Stomach (tissue), 4 donors: ENCODE data around the gene F2RL2.

ENCODE experiments used
- EP300 ChIP-seq: sonication (generic); formaldehyde crosslinking; IDR thresholded peaks from one replicate; pipeline ENCODE4 v1.6.1; 2017; ENCODE audit warnings: antibody characterized with exemption
- POLR2A ChIP-seq, 4 donors: fragments of 450-650 bp; IDR thresholded peaks; one replicate each; pipeline ENCODE4 v1.6.1; 2016; ENCODE audit warnings: antibody characterized with exemption in 4 of 4, control low read depth in 2 of 4, mild to moderate bottlenecking in 1 of 4, moderate library complexity in 1 of 4
- TF ChIP-seq, protein P1 (sequence below), 7 experiments: fragments of 450-650 bp in 4 of 7; fragments of 200-600 bp in 3 of 7; sonication (generic) in 3 of 7; IDR thresholded peaks; one replicate each; pipeline ENCODE4 v1.5.1; 2016 to 2019; ENCODE audit warnings: antibody characterized with exemption in 7 of 7, control low read depth in 2 of 7, mild to moderate bottlenecking in 1 of 7

DNA sequence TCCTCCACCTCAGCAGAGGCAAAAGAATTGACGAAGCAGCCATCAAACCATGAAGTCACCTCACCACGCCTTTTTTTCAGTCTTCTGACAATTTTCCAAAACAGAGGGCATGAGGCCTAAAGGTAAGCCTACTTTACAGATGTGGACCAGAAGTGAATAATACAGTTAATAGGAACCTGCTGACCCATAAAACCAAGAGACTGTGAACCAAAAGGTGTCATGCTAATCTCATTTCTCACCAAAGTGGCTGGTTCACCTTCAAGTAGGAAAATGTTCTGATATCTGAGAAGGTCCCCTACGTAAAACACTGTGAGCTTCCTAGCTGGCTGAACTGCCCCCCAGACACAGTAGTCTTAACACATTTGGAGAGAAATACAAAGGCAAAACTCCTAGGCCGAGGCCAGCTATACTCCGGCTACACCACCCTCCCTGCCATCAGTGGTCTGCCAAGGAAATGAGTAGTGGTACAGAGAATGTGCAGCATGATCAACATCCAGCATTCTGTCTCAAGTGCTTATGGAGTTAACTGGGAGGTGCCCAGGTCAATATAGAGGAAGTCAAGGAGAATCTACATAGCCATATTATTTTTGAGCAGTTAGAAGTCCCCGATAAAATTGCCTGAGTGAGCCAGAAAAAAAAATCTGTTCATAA lies 19.3 kb upstream of the F2RL2 start:
- no peak for TF ChIP-seq POLR2A (IDR thresholded peaks at IDR 0.05)
- TF ChIP-seq, protein P1, sequence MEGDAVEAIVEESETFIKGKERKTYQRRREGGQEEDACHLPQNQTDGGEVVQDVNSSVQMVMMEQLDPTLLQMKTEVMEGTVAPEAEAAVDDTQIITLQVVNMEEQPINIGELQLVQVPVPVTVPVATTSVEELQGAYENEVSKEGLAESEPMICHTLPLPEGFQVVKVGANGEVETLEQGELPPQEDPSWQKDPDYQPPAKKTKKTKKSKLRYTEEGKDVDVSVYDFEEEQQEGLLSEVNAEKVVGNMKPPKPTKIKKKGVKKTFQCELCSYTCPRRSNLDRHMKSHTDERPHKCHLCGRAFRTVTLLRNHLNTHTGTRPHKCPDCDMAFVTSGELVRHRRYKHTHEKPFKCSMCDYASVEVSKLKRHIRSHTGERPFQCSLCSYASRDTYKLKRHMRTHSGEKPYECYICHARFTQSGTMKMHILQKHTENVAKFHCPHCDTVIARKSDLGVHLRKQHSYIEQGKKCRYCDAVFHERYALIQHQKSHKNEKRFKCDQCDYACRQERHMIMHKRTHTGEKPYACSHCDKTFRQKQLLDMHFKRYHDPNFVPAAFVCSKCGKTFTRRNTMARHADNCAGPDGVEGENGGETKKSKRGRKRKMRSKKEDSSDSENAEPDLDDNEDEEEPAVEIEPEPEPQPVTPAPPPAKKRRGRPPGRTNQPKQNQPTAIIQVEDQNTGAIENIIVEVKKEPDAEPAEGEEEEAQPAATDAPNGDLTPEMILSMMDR (IDR thresholded peaks at IDR 0.05), result no peak
- no peak for TF ChIP-seq EP300
